Gastroesophageal sphincter (tissue), 3 donors: ENCODE data around the gene TBCD.
"Not testable (repeated sequence)": the region's sequence is repeated elsewhere in the genome, so short reads cannot be mapped to it uniquely, and the experiment has no call there.

Experiments
- EP300 ChIP-seq: sonication (generic); formaldehyde crosslinking; IDR thresholded peaks from one replicate; pipeline ENCODE4 v1.6.1; 2017; ENCODE audit warnings: antibody characterized with exemption, mild to moderate bottlenecking
- TF ChIP-seq, protein P1 (sequence below), 4 experiments: fragments of 200-600 bp in 2 of 4; fragments of 450-650 bp in 2 of 4; sonication (generic) in 1 of 4; IDR thresholded peaks; one replicate each; pipeline ENCODE4 v1.5.1; 2017 to 2019; ENCODE audit warnings: antibody characterized with exemption in 4 of 4, mild to moderate bottlenecking in 2 of 4, moderate library complexity in 2 of 4

DNA sequence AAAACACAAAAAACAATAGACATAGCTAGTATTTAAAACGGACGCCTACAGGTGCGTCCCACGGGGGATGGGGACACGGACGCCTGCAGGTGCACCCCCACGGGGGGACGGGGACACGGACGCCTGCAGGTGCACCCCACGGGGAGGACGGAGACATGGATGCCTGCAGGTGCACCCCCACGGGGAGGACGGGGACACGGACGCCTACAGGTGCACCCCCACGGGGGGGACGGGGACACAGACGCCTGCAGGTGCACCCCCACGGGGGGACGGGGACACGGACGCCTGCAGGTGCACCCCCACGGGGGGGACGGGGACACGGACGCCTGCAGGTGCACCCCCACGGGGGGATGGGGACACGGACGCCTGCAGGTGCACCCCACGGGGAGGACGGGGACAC lies 212.6 kb downstream of the TBCD start:
- TF ChIP-seq, protein P1, sequence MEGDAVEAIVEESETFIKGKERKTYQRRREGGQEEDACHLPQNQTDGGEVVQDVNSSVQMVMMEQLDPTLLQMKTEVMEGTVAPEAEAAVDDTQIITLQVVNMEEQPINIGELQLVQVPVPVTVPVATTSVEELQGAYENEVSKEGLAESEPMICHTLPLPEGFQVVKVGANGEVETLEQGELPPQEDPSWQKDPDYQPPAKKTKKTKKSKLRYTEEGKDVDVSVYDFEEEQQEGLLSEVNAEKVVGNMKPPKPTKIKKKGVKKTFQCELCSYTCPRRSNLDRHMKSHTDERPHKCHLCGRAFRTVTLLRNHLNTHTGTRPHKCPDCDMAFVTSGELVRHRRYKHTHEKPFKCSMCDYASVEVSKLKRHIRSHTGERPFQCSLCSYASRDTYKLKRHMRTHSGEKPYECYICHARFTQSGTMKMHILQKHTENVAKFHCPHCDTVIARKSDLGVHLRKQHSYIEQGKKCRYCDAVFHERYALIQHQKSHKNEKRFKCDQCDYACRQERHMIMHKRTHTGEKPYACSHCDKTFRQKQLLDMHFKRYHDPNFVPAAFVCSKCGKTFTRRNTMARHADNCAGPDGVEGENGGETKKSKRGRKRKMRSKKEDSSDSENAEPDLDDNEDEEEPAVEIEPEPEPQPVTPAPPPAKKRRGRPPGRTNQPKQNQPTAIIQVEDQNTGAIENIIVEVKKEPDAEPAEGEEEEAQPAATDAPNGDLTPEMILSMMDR (IDR thresholded peaks at IDR 0.05) = not testable (repeated sequence)
- not testable (repeated sequence) for TF ChIP-seq EP300
